HUDEP-2 (cell line): ENCODE data around the gene APOL1.
"Not testable (repeated sequence)": the region's sequence is repeated elsewhere in the genome, so short reads cannot be mapped to it uniquely, and the experiment has no call there.

Experiments used
- DNase-seq, 76 experiments: peaks; one replicate each; lab custom pipeline; 2025; ENCODE audit not compliant: unreplicated experiment in 76 of 76; lab: John Stamatoyannopoulos, UW

Gene APOL1

DNA sequence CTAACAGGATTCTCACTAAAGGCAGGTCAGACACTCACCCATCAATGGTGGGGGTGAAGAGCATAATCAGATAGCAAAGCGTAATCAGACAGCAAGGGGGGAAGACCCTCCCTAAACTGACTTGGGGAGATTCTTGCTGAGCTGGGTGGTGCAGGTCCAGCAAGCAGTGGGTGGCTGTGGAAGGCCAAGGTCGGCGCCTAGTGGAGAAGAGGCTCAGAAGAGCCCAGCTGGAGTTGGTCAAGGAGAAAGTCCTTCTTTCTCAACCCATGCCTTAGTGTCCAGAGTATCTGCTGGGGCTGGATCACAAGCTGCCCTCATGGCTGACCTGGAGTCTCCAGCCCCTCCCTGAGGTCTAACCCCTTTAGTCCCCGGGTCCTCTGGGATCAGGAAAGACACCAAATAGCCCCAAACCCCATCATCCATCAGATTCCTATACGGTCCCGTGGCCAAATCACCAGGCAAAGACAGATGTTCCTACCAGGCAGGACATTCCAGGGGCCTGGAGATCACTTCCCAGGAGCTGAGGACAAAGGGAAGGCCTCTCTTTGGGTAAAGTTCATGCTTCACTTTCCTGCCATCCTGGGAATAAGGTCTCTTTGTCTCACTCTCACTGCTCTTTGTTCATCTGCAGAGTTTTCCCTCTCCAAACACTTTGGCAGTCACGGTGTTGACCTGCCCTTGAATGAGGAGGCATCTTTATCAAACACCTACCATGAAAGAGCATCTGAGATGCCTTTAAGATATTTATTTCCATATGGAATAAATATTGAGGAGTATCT lies 11.1 kb downstream of the APOL1 start:
- DNase-seq = peak in 15 of 76 experiments; percentile 11 to 41 (median 20)

DNA sequence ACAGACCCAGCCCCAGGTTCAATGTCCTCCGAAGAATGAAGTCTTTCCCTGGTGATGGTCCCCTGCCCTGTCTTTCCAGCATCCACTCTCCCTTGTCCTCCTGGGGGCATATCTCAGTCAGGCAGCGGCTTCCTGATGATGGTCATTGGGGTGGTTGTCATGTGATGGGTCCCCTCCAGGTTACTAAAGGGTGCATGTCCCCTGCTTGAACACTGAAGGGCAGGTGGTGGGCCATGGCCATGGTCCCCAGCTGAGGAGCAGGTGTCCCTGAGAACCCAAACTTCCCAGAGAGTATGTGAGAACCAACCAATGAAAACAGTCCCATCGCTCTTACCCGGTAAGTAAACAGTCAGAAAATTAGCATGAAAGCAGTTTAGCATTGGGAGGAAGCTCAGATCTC lies 14.1 kb downstream of the APOL1 start:
- no peak for DNase-seq

DNA sequence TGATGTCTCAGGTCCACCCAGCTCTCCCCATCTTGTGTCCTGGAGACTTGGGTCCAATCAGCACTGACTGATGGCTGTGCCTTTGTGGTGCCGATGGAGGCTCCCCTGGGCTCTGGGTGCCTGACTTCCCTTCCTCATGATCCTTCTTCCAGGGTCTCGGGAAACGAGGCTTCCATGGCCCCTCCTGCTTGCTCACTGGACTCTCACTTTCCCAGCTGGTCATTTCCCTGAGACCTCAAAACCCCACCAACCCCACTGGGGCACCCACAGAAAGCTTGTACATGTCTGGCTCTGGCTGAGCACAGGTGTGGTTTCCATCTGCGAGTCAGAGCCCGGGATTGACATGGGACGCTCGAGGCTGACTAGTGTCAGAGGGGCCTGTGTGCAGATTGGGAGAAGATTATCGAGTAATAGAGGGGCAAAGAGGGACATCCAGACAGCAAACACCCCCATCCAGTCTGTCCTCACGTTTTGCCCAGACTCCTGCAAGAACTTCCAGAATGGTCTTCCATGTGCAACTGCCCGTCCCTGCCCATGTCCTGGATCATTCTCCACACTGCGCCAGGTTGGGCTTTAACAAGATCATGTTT lies 15.1 kb downstream of the APOL1 start:
- no peak for DNase-seq

DNA sequence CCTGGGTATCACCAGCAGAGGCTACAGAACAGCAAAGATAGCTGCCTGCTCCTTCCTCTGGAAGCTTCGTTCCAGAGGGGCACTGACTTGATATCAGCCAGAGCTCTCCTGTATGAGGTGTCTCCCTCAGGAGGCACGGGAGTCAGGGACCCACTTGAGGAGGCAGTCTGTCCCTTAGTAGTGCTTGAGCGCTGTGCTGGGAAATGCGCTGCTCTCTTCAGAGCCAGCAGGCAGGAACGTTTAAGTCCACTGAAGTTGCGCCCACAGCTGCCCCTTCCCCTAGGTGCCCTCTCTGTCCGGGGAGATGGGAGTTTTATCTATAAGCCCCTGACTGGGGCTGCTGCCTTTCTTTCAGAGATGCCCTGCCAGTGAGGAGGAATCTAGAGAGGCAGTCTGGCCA lies 18.3 kb downstream of the APOL1 start:
- DNase-seq = not testable (repeated sequence)

DNA sequence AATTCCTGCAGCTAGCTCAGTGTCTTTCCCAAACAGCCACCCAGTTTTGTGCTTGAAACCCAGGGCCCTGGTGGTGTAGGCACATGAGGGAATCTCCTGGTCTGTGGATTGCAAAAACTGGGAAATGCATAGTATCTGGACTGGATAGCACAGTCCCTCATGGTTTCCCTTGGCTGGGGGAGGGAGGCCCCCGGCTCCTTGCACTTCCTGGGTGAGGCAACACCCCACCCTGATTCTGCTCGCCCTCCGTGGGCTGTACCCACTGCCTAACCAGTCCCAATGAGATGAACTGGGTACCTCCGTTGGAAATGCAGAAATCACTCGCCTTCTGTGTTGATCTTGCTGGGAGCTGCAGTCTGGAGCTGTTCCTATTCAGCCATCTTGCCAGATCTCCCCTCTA lies 19.0 kb downstream of the APOL1 start:
- DNase-seq = not testable (repeated sequence)

DNA sequence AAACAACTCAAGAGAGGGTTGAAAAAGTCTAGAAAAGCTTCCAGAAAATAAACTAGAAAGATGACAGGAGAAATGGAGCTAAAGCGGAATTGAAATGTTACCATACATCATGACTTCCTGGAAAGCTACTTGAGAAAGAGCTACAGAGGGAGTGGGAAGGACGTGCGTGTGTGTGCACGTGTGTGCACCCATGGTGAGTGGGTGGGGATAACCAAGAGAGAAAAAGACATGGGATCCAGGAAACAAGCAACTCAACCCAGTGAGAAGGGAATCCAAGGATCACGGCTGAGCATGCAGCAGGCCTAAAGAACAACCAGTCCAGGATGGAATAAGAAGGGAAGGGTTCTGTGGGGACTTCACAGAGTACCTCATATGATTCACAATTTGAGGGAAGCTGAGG lies 21.6 kb downstream of the APOL1 start:
- no peak for DNase-seq

DNA sequence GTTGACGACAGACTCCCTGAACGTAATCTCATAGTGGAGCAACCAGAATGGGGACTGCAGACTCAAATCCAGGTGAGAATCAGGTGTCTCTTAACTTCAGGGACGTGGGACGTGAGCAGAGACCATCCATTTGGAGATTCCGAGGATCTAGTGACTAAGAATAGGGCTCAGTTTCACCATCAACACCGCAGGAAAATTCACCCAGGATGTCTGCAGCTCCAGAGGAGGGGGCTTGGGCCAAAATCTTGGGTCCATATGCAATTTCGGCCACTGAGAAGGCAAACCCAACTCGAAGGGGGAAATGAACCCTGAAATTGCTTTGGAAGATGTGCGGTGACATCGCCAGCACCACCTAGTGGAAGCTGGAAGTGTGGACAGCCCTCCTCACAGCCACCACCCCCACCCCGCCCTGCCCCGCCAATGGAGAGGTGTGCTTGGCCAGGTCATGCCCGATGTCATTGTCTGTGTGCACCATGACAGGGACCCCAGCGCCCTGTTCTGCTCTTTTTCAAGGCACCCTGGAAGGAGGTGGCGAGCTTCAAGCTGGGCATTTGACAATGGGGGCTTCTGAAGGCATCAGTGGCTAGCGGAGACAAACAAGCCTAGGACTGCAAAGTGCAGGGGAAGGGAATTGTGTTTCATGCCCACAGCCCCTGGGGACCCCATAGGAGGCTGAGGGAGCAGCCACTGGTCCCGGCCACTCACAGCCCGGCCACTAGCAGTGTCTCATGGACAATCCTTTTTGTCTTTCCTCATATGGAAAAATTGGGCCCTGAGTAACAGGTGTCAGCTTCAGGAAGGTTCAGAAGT lies 24.8 kb downstream of the APOL1 start:
- peak in 58 of 76 experiments; percentile 3 to 69 (median 40) for DNase-seq

DNA sequence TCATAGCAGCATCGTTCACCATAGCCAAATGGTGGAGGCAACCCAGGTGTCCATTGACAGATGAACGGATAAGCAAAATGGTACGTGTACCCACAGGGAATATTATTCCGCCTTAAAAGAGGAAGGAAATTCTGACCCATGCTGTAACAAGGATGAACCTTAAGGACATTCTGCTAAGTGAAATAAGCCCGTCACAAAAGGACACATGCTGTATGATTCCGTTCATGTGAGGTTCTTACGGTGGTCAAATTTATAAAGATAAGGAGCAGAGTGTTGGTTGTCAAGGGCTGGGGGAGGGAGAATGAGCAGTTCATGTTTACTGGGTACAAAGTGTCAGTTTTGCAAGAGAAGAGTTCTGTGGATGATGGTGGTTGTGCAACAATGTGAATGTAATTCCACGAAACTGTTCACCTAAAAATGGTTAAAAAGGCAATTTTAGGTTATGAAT lies 26.3 kb downstream of the APOL1 start:
- DNase-seq = no peak

DNA sequence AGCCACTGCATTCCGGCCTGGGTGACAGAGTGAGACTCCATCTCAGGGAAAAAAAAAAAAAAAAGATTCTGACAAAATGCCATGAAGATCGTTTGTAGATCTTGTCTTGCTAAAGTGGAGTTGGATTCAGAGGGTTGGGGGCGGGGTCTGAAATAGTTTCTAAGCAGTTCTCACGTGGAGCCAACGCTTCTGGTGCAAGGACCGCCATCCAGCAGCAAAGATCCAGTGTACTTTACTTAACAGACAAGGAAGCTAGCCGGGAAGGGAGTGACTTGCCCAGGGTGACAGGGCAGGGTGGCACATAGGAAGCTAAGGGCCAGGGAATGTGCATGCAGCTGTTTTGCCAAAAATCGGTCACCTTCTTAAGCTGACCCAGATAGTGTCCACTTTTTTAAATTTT lies 27.4 kb downstream of the APOL1 start:
- no peak for DNase-seq

DNA sequence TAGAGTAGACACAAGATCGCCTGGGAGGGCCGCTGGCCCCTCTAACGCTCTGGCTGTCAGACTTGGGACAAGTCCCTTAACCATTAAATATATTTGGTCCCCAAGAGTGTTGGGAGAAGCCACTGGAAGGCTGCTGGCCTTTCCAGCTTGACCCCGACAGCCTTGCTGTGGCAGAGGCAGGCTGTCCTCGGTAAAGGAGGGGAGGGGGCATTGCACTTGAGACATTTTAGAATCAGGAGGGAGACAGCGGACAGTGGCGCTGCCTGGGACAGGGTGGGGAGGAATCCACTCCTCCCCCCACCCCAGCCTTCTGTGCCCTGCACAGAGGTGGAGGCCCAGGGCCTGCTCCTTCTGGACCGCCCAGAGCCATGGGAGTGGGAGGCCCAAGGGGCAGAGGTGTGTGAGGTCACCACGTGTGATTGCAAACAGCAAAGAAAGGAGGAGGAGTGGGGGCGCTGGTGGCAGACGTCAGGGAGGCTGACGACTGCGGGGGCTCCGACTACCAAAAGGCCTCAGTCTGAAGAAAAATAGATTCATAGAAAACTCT lies 28.9 kb downstream of the APOL1 start:
- DNase-seq = no peak

DNA sequence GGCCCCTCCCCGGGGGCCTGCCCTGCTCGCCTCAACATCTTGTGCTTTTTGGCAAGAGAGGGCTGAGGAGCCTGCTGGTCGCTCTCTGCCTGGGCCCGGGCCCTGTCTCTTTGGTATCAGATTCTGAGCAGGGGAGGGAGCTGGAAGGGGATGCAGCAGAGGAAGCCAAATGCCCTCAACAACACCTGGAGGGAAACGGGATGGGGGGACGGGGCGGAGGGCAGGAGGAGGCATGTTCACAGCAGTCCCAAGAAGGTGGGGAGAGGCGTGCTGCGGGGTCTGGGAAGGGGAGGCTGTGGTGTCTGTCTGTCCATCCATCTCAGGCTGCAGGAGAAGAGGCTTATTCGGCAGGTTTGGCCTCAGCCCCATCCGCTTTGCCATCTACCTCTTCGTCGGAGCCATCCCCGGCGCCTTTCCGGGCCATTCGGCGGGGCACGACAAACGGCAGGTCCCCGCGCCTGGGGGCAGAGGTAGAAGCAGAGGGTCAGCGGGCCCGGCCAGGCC lies 29.4 kb downstream of the APOL1 start:
- DNase-seq = no peak

DNA sequence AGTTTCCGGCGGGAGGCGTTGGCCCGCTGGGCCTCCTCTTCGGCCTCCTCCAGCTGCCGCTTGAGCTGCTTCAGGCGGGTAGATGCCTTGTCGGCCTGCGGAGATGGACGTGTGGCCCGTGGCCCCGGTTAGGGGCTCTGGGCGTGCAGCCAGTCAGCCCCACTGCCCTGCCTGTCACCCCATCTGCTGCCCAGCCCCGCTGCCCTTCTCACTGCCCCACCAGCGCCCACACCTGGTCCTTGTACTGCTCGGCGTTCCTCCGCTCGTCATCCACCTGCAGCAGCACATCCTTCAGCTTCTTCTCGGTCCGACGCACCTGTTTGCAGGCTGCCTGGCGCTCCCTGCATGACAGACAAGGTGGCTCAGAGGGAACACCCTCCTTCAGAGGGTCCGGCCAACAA lies 31.2 kb downstream of the APOL1 start:
- no peak for DNase-seq

DNA sequence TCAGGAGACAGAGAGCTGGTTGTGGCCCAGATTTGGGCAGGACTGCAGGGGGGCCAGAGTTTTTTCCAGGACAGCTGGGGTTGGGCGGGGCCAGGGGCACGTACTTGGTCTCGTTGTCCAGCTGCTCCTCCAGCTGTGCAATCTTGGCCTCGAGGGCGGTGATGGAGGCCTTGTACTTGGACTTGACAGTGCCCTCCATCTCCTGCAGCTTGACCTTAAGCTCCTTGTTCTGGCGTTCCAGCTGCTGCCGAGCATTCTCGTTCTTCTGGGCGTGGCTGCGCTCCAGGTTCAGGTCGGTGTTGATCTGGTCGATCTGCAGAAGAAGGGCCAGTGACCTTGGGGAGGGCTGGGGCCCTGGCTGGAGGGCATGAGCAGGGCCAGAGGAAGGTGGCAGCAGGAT lies 32.1 kb downstream of the APOL1 start:
- DNase-seq = no peak

DNA sequence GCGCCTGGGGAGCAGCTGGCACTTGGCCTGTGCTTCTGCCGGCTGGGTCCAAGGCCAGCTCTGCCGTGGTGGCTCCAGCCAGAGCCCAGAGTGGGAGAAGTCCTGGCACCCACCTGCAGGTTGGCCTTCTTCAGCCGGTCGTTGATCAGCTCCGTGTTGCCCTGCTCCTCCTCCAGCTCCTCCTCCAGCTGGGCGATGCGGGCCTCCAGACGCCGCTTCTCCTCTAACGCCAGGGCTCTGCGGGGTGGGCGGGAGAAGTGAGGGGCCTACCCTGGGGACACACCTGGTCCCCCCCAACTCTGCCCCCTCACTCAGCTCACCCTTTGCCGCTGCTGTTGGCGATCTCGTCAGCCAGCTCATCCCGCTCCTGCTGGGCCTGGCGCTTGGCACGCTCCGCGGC lies 32.6 kb downstream of the APOL1 start:
- DNase-seq = no peak

DNA sequence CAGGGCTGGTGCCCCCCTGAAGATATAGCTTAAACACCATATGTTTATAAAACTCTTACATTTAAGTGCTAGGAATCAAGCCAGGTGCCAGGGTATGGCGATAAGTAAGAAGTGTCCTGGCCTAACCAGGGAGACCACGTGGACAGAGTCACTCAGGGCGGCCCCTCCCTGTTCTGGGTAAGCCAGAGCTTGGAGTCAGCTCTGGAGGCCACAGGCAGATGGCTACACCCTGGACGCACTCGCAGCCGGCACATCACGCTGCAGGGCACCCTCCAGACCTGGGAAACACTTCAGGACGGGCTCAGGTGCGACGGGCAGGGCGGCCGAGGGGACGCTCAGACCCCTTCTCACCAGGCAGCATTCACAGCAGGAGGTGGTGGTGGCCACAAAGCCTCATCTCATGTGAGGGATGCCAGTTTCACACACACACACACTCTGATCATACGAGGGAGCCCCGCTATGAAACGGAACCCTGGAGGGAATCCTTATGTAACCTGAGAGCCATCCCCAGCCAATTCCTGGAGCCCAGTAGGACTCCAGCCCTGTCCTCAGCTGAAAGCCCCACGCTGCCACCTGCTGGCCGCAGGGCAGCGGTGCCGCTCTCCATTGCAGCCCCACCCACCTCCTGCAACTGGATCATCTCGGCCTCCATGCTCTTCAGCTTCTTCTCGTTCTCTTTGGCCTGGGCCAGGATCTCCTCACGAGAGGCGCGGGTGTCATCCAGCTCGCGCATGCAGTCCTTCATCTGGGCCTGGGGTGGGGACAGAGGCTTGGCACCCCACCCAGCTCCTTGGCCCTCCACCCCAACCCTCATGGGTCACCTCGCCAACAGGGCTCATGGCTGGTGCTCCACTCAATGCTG lies 33.4 kb downstream of the APOL1 start:
- DNase-seq = peak in 71 of 76 experiments; percentile 6 to 84 (median 57)

DNA sequence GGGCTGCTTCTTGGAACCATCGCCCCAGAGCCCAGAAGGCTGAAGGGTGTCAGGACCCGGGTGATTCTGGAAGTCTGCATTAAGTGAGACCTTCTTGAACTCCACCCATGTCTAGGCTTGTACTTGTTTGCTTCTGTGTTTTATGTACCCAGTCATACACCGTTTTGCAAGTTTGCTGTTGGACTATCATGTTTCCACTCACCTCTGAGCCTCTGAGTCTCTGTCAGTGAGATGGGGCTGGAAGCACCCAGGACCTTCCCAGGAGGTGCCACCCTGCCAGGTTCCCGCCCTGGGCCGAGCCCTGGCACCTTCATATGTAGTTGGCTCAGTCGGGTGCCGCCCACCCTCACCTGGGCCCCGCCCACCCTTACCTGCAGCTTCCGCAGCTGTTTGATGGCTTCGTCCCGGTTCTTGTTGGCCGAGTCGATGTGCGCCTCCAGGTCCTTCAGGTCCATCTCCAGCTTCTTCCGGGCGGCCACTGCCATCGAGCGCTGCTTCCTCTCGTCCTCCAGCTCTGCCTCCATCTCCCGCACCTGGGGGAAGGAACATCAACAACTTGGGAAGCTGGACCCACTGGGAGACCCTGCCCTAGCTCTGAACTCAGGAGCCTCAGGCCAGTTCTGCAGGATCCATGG lies 35.1 kb downstream of the APOL1 start:
- DNase-seq = no peak

DNA sequence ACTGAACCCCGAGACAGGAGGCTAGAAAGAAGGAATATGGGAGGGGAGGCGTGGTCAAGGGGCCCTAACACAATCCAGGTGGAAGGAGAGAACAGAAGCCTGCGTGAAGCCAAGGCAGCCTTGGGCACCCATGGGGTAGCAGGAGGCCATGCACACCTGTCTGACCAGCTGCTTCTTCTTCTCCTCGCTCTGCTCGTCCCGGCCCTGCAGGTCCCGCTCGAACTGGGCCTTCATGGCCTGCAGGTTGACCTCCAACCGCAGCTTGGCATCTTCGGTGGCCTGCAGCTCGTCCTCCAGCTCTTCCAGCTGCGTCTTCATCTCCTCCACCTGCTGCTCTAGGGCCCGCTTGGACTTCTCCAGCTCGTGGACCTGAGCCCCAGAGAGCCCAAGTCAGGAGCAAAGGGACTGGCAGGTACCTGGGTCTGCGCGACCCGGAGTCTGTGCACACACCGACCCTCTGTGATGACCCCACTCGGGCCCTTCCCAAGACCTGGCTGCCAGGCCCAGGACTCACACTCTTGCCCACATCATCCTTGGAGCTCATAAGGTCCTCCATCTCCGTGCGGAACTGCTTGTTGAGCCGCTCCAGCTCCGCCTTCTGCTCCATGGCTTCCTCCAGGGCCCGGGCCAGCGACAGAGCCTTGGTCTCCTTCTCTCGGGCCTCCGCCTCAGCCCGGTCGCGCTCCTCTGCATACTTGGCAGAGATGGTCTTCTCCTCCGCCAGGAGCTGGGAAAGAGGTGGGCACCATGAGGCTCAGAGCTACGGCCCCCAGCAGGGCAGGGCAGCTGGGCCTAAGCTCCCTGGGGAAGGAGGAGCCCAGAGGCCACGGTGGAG lies 35.9 kb downstream of the APOL1 start:
- DNase-seq = no peak

DNA sequence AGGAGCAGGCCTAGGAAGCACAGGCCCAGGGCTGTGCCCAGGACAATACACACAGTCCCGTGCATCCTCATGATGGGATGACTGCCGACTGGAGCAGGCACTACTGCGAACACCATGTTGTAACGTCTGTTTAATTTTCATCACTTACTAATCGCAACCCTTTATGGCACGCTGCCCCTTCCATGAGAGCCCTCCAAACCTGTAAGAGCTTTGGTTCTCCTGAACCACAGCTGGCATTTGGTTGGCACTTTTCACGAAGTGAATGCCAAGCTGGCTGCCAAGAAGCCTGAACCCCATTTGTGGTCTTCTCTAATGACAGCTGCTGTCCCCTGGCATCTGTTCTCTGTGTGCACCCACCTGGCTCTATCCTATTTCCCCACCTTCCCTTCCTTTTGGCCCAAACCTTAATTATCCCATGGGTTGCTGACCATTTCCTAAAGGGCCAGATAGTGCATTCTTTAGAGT lies 36.5 kb downstream of the APOL1 start:
- no peak for DNase-seq

DNA sequence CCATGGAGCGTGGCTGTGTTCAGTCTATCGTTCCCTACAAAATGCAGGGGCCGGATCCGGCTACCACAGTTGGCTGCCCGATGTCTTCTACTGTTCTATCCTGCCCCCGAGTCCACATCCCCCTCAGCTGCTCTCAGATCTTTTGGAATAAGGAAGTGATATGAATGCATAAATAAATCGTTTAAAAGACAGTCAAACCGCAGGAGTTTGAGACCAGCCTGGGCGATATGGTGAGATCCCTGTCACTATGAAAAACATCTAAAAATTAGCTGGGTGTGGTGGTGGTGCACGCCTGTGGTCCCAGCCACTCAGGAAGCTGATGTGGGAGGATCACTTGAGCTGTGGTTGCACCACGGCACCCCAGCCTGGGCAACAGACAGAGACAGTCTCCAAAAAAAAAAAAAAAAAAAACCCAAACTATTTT lies 37.0 kb downstream of the APOL1 start:
- not testable (repeated sequence) for DNase-seq
